ENCODE results near the gene CAMKMT.
A peak's percentile ranks its signal among the peaks of the same experiment; 100 is the strongest.

CAMKMT gene

DNA sequence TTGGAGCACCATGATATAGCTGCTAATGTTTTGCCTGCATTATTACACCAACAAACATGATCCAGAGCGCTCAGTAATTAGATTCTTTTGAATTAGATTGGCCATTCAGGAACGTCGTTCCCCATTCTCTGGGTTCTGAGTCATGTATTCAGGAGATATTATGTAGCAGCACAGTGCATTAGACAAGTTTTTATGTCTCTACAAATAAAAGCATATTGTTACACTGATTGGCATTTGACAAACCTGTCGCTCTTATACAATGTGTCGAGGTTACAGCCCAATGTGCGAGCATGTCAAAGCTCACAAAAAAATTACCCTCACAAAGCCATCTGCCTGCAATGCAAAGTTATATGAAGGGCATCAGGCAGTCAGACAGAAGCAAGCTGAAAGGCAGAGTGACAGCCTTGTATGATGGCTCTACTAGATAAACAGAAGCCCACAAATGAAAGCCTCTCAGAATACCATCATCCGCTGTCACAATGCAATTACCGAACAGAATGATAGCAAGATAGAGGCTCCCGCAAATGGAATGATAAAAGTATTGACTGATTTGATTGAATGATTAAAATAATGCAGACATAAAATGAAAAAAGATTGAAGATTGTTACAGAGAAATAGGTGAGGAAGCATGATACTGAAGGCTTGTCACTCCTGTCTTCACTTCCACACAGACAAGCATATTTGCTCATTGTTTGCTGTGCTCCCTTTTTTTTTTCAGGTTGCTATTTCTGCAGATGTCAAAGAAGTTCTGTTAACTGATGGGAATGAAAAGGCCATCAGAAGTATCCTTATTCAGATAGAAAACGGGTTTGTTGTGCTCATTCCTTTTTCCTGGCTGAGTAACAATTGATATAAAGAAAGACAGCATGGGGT, 345.2 kb downstream of the CAMKMT start:
- DNase-seq, result no peak

DNA sequence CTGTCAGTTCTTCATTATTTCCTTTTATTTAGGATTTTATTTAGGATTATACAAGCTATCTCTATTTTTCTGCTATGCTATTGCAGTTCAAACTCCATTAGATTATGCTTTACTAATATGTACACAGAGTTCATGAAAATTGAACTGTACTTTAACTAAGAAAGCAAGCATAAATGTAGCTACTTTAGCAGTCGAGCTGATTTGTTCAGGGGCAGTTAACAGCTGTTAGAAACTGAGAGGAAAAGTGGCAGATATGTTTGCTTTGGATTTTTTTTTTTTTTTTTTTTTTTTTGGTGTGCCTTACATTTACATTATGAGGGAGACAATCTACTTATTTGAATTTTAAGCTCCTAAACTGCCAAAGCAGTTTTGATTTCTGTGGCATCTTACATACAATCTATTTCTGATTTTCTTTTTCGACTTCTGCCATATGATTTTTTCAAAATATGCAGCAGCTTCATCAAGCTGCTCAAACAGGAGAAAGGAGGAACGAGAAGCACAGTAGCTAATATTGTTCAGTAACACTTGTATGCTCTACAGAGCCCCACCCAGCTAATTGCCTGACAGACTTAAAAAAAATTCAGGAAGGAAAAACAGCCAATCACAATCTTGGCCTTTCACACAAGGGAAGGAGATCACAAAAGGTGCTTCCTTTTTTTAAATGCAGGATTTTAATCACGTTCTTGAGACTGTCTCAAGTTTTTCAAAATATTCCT, 346.4 kb downstream of the CAMKMT start:
- peak; percentile 3 for DNase-seq

DNA sequence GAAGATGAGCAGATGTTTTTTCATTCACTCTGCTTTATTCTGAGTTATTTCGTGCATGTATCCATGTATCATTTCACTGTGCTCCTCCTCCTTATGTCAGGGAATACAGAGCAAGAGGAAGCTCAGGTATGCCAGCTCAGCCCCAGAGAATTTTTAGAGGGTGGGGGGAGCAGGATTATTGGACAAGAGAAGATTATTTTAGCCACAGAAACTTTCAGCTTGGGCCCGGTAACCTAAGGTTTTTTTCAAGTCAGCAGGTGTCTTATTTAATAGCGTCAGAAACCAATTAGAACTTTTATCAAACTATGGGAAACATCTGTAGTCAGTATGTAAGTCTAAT, 346.9 kb downstream of the CAMKMT start:
- DNase-seq, result no peak

DNA sequence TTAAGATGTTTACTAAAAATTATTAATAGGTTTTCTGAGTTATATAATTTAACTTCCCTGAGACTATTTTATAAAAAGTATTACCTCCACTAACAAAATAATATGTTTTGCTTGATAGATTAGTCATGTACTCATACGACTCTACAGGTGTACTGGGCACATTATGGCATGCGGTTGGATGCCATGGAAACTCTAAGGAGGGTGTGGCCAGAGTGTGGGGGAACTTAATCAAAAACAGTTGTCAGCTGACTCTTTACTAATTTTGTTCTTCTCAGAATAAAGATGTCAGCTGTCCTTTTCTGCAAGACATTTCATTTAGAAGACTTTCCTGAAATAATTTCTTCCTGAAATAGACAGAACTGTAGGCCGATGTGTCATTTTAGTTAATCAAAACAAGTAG, 351.4 kb downstream of the CAMKMT start:
- DNase-seq, result no peak

DNA sequence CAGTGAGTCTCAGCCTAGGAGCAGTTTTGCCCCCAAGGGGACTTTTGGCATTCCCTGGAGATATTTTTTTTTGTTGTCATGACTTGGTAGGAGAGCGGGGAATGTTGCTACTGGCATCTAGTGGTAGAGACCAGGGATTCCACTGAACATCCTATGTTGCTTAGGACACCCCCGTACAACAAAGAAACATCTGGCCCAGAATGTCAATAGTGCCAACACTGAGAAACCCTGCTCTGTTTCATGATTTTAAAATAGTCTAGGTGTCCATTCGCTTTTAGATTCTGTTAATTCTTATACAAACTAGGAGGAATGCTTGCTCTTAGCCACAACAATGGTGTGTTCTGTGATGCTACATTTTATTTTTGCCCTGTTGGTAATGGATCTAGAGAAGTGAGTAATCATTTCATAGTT, 353.9 kb downstream of the CAMKMT start:
- no peak for DNase-seq

DNA sequence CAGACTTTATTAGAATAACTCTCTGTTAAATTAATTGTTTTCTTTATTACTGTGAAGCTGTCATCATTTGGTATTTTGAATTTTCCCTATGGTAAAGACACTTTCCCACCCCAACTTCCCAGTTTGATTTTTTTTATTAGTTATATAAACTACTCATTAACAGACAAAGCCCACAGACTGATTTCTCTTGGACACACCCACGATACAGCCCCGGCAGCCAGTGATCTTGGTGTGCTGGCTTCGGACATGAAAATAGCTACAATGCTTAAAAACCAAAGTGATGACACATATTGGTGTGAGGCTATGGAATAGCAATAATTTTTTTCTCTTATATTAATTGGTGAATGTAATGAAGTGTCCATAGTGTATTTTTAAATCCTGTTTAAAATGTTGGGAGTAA, 354.4 kb downstream of the CAMKMT start:
- DNase-seq, result no peak

DNA sequence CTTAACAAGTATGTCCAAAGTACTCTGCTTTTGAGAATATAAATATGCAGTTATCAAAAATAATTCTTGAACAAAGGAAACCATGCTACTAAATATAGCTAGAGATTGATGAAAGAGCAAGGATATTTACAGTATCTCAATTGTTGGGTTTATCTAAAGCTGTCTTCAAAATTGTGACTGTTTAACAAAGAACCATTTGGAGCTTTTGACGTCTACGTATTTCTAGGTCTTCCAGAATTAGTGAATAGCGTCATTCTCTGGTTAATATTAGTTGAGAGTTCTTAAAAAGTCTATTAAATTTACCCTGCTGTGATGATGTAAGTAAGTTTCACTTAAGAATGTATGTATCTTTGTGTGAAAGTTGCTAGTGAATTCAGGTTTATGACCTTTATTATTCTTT, 356.7 kb downstream of the CAMKMT start:
- DNase-seq, result no peak

DNA sequence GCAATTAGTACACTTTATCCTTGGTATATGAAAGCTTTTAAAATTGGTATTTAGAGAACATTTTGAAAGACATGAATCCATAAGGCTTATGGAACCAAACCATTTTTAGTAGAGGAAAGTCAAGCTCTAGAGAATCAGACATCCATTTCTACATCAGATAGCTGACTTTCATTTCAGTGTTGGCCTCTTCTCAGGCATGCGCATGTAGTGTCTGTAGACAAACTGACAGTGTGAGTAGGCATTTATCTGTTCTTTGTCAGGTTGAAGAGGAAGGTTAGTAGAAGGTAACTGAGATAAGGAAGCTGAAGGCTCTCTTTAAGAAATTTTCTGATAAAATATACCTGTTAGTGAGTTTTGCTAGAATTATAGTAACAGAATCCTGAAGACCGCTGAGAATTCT, 357.8 kb downstream of the CAMKMT start:
- no peak for DNase-seq

DNA sequence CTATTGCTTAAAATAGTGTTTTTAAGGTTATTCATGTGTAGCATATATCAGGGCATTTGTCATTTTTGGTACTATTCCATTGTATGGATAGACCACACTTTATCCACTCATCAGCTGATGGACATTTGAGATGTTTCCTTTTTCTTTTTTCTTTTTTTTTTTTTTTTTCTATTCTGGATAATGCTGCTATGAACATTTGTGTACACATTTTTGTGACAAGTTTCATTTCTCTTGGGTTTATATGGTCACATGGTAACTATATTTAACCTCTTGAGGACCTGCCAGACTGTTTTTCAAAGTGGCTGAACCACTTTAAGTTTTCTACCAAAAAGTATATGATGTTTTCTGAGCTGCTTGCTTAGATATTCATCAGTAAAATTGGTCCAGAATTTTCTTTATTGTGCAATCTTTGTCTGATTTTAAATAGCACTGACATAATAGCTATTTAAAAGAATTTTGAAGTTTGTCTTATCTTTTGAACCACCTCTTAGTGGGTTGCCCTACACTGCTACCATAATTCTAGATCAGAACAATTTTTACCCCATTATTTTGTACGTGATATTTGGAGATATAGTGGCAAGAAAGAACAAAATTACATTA, 360.4 kb downstream of the CAMKMT start:
- DNase-seq, result no peak

DNA sequence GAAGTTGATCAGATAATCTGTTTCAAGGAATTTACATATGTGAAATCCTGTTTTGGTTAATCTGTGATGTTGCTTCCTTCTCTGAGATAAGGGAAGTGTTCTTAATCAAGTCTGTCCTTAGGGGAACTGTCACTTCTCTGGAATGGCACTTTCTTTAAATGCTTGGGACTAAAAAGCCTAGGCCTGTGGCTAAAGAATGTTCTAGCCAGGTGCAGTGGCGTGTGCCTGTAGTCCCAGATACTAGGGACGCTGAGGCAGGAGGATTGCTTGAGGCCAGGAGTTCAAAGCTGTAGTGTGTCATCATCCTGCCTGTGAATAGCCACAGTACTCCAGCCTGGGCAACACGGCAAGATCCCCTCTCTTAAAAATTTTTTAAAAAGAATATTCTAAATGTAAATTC, 362.2 kb downstream of the CAMKMT start:
- DNase-seq, result no peak

DNA sequence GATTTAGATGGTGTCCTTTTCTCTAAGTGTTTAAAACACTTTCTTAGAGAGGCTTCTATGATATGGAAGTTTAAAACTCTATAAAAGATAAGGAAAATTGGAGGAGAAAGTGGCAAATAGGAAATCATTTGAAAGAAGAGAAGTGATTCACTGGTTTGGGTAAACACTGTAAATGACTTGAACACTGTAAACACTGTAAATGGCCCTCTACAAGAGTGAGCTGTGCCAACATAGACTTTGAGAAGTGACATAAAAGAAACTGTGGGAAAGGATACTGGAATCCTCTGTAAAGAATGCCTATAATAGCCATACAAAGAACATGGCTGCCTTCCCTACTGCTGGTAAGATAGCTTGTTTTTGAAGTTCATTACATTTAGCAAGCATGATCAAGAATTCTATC, 368.8 kb downstream of the CAMKMT start:
- no peak for DNase-seq

DNA sequence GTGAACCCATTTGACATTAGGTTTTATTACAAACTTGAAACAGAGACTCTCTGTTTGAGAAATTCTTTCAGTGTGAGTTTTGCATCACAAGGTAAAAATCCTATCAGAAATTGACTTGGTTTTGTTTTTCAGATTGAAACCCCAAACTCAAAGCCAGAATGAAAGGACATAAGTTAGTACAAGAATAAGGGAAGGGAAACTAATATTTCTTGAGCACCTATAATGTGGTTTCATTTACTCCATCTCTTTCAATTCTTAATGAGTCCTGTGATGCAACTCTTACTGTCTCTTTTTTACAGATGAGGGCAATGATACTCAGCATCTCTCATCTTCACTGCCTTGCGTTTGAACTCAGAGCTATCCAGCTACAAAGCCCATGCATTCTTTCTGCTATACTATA, 369.8 kb downstream of the CAMKMT start:
- DNase-seq, result no peak

DNA sequence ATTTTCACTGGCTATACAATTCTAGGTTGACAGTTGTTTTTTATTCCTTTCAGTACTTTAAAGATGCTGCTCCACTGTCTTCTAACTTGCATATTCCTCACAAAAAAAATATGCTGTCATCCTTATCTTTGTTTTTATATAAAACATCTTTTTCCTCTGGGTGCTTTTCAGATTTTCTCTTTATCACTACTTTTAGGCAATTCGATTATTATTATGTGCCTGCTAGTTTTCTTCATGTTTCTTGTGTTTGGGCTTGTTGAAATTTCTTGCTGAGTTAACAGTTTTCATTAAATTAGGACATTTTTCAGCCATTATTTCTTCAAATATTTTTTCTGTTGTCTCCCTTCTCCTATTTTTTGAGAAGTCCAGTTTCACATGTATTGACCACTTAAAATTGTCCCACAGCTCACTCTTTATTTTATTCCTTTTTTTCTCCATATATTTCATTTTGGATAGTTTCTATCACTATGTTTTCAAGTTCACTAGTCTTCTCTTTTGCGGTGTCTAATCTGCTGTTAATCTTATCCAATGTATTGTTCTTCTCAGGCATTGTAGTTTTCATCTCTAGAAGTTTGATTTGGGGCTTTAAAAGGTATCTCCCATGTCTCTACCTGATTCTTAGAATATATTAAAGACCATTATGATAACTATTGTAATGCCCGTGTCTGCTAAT, 374.7 kb downstream of the CAMKMT start:
- DNase-seq, result no peak

DNA sequence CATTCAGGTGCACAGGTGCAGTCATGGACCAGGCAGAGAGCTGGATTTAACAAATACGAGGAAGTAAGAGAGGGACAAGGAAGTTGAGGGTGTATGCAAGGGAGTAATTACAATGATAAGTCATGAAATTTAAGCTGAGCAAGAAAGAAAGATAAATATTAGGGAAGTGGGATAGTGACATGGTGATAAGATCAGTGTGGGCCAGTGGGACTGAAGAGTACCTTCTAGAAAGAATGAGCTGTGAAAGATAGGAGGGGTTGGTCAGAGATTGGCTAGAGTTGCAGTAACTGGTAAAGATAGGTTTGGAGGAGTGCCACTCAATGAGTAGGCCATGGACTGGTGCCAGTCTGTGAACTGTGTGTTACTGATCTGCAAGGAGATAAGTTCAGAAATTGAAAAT, 378.9 kb downstream of the CAMKMT start:
- peak; percentile 47 for DNase-seq

DNA sequence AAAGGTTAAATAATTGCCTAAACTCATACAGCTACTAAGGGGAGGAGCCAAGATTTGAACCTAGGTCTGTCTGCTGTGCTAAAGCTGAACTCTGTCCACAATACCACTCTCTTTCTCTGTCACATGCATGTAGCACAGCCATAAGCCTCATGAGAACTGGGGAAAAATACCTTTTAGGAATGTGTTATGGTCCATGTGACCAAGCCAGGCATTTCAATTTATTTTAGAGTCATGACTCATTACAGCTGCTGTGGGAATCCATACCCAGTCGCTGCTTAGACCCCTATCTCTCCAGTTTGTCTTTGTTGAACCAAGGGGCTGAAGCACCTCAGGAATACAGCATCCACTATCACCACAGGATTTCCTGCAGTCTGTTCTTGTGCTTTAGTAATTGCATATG, 379.8 kb downstream of the CAMKMT start:
- no peak for DNase-seq

DNA sequence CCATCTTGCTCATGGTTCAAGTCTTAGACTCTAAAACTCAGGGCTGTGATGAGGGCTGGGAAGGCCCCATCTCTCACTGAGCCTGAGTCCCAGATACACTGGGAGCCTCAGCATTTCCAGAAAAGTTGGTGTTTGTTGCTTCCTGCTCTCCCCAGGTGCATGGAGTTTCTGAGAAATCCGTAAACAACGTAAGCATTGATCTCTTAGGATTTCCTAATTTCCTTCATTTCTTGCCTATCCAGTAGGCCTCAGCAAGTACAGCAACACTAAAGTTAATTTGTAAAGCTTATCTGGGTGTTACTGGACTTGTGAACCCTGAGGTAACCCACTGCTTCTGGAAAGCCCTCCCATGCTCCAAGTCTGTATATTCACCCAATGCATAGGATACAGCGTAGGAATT, 380.3 kb downstream of the CAMKMT start:
- no peak for DNase-seq

DNA sequence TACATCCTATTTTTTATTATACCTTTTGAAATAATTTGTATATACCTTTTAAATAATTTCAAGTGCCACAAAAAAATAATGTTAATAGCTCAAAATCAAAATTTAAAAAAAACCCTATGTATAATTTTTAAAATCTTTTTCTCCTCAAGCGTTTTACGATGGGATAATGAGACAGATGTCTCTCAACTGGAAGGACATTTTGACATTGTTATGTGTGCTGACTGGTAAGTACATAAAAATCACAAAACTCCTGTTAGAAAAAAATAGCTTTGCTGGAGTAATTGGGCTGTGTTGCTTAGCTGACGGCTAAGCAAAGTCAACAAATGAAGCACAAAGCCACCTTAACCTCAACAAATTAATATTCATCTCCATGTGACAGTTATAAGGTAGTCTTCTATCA, 381.7 kb downstream of the CAMKMT start:
- no peak for DNase-seq

DNA sequence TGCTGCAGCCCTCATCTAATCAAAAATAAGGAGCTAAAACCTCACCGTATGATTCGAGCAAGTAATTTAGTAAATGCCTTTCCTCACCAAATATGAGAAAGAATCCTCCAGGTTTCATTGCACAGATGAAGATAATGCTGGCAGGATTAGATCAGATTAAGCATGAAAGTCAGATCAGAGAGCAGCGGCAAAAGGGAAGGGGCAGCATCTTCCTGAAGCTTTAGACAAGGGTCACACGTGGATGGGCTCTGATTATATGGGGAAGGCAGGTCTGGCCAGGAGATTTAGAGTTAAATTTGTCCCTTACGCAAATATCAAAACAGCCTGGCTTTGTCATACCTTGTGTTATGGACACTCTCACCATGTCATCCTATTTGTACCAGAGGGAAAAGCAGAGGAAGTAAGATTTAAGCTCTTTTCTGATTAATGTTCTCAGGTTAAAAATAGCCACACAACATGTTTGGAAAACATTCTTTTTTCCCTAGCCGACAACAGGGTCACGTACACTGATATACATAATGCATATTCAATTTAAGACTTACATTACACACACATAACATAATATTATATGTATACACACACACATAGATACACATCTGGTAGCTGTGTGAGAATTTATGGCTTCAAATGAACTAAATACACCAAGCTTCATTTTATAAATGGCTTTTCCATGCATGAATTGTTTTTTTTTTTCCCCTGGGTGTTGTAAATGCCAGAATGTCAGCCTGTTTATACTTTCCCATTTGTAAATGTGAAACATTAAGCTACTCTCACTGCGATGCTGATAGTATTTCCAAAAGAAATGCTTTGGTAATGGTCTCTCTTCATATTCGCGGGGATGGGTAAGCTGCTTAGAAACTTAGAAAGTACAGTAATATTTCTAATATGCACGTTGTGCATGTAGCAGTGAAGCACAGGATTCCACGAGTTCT, 383.5 kb downstream of the CAMKMT start:
- DNase-seq, result no peak

DNA sequence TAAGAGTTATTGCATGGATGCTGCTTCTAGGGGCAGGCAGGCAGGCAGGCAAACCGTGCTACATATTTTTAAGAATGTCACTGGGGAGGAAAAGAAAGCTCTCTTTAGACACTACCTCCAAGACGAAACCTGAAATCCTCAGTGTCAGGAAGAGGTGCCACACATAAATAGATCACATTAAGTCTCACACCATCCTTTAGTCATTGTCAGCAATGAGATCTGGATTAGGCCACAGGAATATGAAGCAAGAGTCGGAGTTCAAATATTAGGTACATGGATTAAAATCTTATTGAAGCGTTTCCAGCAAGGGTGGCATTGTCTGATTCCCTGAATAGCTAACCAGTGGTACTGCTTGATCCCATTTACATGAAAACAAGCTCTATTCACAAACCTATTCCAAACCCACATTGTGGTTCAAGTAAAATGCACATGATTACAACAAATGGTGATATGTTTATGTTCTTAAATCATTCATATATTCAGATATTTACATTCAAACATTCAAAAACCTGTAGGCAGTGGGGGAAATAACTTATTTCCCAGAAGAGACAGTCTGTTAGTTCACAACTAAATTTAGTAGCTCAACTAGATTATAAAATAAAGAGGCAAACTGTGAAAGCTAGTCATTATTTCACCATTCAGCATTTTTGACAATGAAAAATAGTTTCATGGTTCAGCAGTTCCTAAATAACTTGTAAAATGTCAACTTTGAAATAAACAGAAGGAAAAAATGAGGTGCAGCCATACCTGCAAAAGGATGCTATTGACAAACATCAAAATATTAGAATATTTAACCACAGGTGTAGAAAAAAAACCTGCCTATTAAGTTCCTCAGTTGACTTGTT, 384.4 kb downstream of the CAMKMT start:
- no peak for DNase-seq

DNA sequence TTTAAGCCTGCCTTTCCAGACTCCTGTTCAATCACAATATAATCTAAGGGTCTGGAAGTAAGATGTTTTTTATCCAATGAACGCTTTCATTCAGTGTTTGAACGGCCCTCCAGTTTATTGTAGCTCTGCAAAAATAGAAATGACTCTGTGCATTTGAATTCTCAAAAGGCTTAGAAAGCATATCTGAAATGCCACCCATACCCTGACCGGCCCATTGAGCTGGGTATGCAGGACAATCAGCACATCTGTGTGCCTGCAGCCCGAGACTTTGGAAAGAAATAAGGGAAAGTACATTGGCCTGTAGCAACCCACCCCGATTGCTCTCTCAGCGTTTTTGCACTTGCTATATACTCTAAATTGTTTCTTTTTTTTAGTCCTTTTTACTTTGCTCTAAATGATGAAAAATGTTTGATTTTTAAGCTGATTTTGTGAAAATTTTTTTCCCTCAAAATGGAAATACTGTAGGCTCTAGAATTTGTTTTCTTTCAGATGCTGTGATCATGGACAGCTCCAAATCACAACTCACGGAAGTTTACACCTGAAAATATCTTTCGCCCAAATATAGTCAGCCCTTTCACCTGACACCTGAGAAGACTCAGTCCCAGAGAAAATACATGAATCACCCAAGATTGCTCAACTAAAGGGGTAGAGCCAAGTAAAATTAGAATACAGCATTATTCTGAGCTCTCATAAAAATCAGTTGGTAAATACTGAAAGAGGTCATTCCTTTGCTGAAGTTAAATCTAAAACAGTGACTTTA, 385.3 kb downstream of the CAMKMT start:
- peak; percentile 46 for DNase-seq

DNA sequence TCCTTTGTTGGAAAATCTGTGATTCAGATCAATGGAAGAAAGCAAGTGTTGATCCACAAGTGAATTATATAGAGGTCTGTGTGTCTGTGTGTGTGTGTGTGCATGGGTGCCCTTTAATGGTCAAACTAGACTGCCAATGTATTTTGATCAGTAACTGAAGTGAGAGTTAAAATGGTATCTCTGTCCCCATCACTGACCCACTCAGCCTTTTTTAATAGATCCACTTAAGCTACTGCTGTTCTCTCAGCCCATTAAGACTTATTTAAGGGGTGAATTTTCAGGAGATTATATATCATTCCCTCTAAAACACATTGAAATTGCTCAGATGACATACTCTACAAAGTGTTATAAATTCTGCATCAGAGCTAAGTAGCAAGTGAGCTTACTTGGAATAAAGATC, 386.0 kb downstream of the CAMKMT start:
- no peak for DNase-seq

All from DMS79 (cell line).